Hepatocyte (in vitro differentiated cells): Measurements from ENCODE around the gene AP3D1. TPM values are rescaled to one million over a fixed set of nuclear protein-coding genes. Genes with fewer than 3 reads are reported as not detected.
A peak's percentile ranks its signal among the peaks of the same experiment; 100 is the strongest.
"Not testable (repeated sequence)": the region's sequence is repeated elsewhere in the genome, so short reads cannot be mapped to it uniquely, and the experiment has no call there.

Experiments
- DNase-seq: peaks from one replicate; pipeline ENCODE4 v3.0.0-alpha.2; 2016; ENCODE audit warnings: low spot score
- H2AFZ ChIP-seq: fragments of 200-600 bp; sonication (generic); 2 replicates; pipeline ENCODE4 v1.6.0; 2016; ENCODE audit warnings: antibody characterized with exemption, mild to moderate bottlenecking
- H3K27ac ChIP-seq: fragments of 200-600 bp; sonication (generic); 2 replicates; pipeline ENCODE4 v1.5.1; 2016; ENCODE audit warnings: mild to moderate bottlenecking
- H3K27me3 ChIP-seq: fragments of 200-600 bp; sonication (generic); 2 replicates; pipeline ENCODE4 v1.6.1; 2016
- H3K36me3 ChIP-seq: fragments of 200-600 bp; sonication (generic); replicated peaks from 2 replicates; pipeline ENCODE4 v1.5.1; 2016; ENCODE audit warnings: low read depth; ENCODE audit not compliant: insufficient read depth
- H3K4me1 ChIP-seq: fragments of 200-600 bp; sonication (generic); 2 replicates; pipeline ENCODE4 v1.5.1; 2016; ENCODE audit warnings: mild to moderate bottlenecking, moderate library complexity; ENCODE audit not compliant: insufficient read depth
- H3K4me2 ChIP-seq: fragments of 200-600 bp; sonication (generic); 2 replicates; pipeline ENCODE4 v1.6.0; 2016
- H3K4me3 ChIP-seq: fragments of 200-600 bp; sonication (generic); 2 replicates; pipeline ENCODE4 v1.5.1; 2016; ENCODE audit warnings: mild to moderate bottlenecking
- H3K79me2 ChIP-seq: fragments of 200-600 bp; sonication (generic); 2 replicates; pipeline ENCODE4 v1.6.0; 2017; ENCODE audit warnings: mild to moderate bottlenecking
- H3K9me2 ChIP-seq: fragments of 200-600 bp; sonication (generic); replicated peaks from 2 replicates; pipeline ENCODE4 v1.6.0; 2017; ENCODE audit warnings: mild to moderate bottlenecking; ENCODE audit not compliant: insufficient read depth
- H3K9me3 ChIP-seq: fragments of 200-600 bp; sonication (generic); 2 replicates; pipeline ENCODE4 v1.5.1; 2016; ENCODE audit warnings: low read depth, mild to moderate bottlenecking
- H4K20me1 ChIP-seq: fragments of 200-600 bp; sonication (generic); 2 replicates; pipeline ENCODE4 v1.6.0; 2016; ENCODE audit warnings: mild to moderate bottlenecking; ENCODE audit not compliant: insufficient read depth, poor library complexity, severe bottlenecking
- CTCF ChIP-seq: fragments of 200-600 bp; sonication (generic); IDR thresholded peaks from 2 replicates; pipeline ENCODE4 v1.5.1; 2016; ENCODE audit warnings: antibody characterized with exemption, mild to moderate bottlenecking; ENCODE audit not compliant: poor library complexity
- EZH2 ChIP-seq: fragments of 200-600 bp; sonication (generic); IDR thresholded peaks from 2 replicates; pipeline ENCODE4 v1.6.1; 2016; ENCODE audit warnings: antibody characterized with exemption, mild to moderate bottlenecking, borderline replicate concordance
- EZH2phosphoT487 ChIP-seq: fragments of 200-600 bp; sonication (generic); IDR thresholded peaks from one replicate; pipeline ENCODE4 v1.6.1; 2018; ENCODE audit warnings: antibody characterized with exemption, mild to moderate bottlenecking, low read depth, moderate library complexity; ENCODE audit not compliant: unreplicated experiment, severe bottlenecking
- WGBS: methylation state at CpG from one replicate; pipeline ENCODE4 v1.1.6; 2016; ENCODE audit warnings: low lambda C conversion rate; ENCODE audit errors: missing lambda C conversion rate; 5-methylcytosine and 5-hydroxymethylcytosine counted together
- polyA plus RNA-seq: library from polyadenylated mRNA; unstranded; fragments of >200 nt; fragmentation: Nextera tagmentation; extraction: Ambion mirVana; gene quantifications from 2 replicates; pipeline ENCODE4 v1.2.1, GENCODE V29; 2016
- total RNA-seq: library from RNA; depleted of rRNA; stranded (reverse); fragments of >200 nt; gene quantifications from 2 replicates; pipeline ENCODE4 v1.2.3, GENCODE V29; 2014

The AP3D1 gene
- total and polyA plus RNA-seq, 2 experiments from 2014 or later: 102 to 108 TPM

DNA sequence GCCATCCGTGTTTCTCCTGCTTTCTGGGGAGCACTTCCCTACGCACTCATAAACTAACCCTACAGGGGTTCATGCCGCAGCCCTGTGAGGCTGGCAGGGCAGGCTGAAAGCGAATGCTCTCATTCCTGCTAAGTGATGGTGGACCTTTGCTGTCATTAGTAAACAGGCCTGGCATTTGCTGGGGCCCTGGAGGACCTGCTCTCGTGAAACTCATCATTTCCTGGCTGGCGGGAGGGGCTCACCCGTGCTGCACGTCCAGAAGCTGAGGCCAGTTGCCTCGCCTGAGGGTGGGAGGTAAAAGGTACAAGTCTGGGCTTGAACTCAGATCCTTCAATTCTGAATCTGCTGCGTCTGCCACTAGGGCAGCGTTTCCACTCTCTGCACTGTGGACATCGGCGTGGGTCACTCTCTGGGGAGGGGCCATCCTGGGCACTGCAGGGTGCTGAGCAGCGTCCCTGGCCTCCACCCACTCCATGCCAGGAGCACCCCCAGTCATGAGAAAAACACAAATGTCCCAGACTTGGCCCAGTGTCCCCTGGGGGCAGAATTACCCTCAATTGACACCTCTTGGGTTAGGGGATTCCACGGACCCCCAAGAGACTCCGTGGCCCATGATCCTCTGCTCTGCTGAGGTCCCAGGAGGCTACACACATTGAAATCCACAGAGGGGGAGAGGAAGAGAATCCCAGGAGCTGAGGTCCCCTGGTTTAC is 62.2 kb downstream of the AP3D1 start:
- Histone ChIP-seq H3K27ac (no peak overlapping the region), H3K4me2 (no peak overlapping the region), H3K36me3 (no peaks in the 10 kb centered on the region), H3K79me2 (peaks cover 49% of the 10 kb centered on the region), H3K9me3 (no peaks in the 10 kb centered on the region), H3K4me1 (peaks cover 5% of the 10 kb centered on the region), H2AFZ (no peak overlapping the region), H3K27me3 (no peaks in the 10 kb centered on the region), H3K9me2 (no peaks in the 10 kb centered on the region), H3K4me3 (no peak overlapping the region), H4K20me1 (peaks cover 4% of the 10 kb centered on the region)
- no peak for DNase-seq
- 78% methylated on average over 16 of the region's 16 CpGs for WGBS
- TF ChIP-seq CTCF (no peak), EZH2phosphoT487 (no peak), EZH2 (no peak)

DNA sequence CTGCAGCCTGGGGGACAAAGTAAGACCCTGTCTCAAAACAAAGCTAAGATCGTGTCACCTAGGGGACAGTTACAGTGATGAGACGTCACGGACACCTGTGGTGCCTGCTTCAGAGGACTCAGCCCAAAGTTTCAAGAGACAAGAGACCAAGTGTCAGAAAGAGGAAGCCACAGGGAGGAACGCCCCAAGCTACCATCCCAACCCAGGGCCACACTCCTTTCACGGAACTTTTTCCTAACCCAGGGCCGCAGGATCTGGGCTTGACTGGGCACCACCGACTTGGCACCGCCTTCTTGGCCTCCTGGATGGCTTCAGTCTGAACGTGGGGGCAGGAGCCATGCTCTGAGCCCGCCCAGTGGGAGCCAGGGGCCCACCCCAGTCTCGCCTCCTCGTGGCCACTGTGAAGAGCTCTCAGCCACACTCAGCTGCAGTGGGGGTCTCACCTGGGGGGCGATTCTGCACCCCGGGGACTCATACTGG is 63.7 kb downstream of the AP3D1 start:
- no peaks in the 10 kb centered on the region for H3K9me2 ChIP-seq
- no peak overlapping the region for H3K4me3 ChIP-seq
- H2AFZ ChIP-seq: no peak overlapping the region
- H3K27ac ChIP-seq: peak overlapping the region; percentile 7
- no peak overlapping the region for H3K4me2 ChIP-seq
- 97% methylated on average over 14 of the region's 14 CpGs for WGBS
- peaks cover 4% of the 10 kb centered on the region for H3K4me1 ChIP-seq
- H3K36me3 ChIP-seq: no peaks in the 10 kb centered on the region
- no peak for DNase-seq
- H3K9me3 ChIP-seq: no peaks in the 10 kb centered on the region
- peaks cover 4% of the 10 kb centered on the region for H4K20me1 ChIP-seq
- H3K79me2 ChIP-seq: peaks cover 40% of the 10 kb centered on the region
- H3K27me3 ChIP-seq: no peaks in the 10 kb centered on the region
- TF ChIP-seq EZH2phosphoT487: no peak
- no peak for TF ChIP-seq EZH2
- TF ChIP-seq CTCF: no peak

DNA sequence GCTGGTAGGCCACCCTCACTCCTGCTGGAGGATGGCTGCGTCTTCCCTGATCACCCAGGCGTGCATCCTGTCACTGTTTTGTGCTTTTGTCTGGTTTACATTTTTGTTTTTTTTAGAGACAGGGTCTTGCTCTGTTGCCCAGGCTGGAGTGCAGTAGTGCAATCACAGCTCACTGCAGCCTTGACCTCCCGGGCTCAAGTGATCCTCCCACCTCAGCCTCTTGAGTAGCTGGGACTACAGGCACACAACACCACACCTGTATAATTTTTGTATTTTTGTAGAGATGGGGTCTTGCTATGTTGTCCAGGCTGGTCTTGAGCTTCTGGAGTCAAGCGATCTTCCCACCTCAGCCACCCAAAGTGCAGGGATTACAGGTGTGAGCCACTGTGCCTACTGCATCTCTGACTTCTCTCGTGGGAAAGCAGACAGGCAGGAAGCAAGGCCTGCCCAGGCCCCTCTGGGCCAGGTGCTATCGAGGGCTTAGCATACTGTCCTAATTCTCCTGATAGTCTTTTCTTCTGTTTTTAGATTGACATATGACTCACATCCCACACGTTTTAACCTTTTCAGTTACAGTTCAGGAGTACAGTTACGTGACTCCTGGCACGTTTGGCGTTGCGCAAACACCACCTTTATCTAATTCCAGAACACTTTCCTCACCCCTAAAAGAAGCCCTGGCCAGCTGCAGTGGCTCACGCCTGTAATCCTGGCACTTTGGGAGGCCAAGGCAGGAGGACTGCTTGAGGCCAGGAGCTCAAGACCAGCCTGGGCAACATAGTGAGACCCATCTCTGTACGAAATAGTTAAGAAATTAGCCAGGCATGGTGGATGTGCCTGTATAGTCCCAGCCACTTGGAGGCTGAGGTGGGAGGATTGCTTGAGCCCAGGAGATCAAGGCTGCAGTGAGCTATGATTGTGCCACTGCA is 64.4 kb downstream of the AP3D1 start:
- H3K27me3 ChIP-seq, H4K20me1 ChIP-seq, H3K4me2 ChIP-seq, H3K9me3 ChIP-seq, H2AFZ ChIP-seq, H3K36me3 ChIP-seq, H3K4me1 ChIP-seq, H3K9me2 ChIP-seq, H3K4me3 ChIP-seq: not testable (repeated sequence)
- Histone ChIP-seq H3K79me2 (peaks cover 35% of the 10 kb centered on the region), H3K27ac (peak overlapping the region; percentile 49)
- WGBS: 77% methylated on average over 13 of the region's 13 CpGs
- DNase-seq: peak; percentile 67
